ENCODE data around the gene ITPKC.
"Not testable (repeated sequence)": the region's sequence is repeated elsewhere in the genome, so short reads cannot be mapped to it uniquely, and the experiment has no call there.

Gene ITPKC

GRCh38 chr19:40759352-40759751, 42.4 kb downstream of the ITPKC start:
- no peak overlapping the region for H3K4me3 ChIP-seq (ENCODE audit: control insufficient read depth, low read depth, low read length)
- DNase-seq (ENCODE audit: low read depth): no peak
- no peak for TF ChIP-seq CTCF (IDR thresholded peaks at IDR 0.05; ENCODE audit: control insufficient read depth, insufficient read depth, low read depth, low read length, missing control alignments)

DNA sequence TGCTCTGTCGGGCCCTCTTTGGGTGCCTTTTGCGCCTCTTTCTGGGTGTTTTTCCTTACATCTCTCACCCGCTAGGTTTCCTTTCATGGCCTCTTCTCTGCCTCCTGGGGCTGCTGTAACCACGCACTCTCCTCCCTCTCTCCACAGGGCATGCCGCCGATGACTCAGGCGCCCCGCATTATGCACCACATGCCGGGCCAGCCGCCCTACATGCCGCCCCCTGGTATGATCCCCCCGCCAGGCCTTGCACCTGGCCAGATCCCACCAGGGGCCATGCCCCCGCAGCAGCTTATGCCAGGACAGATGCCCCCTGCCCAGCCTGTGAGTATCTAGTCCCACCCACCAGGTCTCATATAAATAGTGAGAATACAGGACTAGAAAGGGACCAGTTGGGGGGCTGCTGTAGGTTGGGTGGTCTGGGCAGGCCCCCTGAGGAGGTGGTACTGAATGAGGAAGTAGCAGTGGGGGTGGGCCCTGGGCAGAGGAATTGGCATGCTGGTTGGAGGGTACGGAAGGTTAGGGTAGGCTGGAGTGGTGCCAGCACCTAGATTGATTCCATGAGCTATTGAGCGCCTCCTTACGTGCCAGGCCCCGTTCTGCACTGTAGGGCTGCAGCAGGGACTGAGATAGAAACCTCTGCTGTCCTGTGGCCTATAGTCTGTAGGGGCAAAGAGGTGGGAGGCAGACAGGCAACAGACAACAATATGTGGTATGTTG, 46.0 kb downstream of the ITPKC start:
- no peak for TF ChIP-seq CTCF (IDR thresholded peaks at IDR 0.05; ENCODE audit: control insufficient read depth, insufficient read depth, low read depth, low read length, missing control alignments)

GRCh38 chr19:40763526-40763925, 46.6 kb downstream of the ITPKC start:
- TF ChIP-seq CTCF (IDR thresholded peaks at IDR 0.05; ENCODE audit: control insufficient read depth, insufficient read depth, low read depth, low read length, missing control alignments): no peak
- no peak overlapping the region for H3K4me3 ChIP-seq (ENCODE audit: control insufficient read depth, low read depth, low read length)
- no peak for DNase-seq (ENCODE audit: low read depth)

More for the DNA sequence above, 46.0 kb downstream of the ITPKC start:
- no peak overlapping the region for H3K4me3 ChIP-seq (ENCODE audit: control insufficient read depth, low read depth, low read length)
- no peak for DNase-seq (ENCODE audit: low read depth)

- no peak for DNase-seq (ENCODE audit: low read depth)
- no peak for TF ChIP-seq CTCF (IDR thresholded peaks at IDR 0.05; ENCODE audit: control insufficient read depth, insufficient read depth, low read depth, low read length, missing control alignments)
- no peak overlapping the region for H3K4me3 ChIP-seq (ENCODE audit: control insufficient read depth, low read depth, low read length)
These were observed 47.1 kb downstream of the ITPKC start for GRCh38 chr19:40763963-40764362.

GRCh38 chr19:40766385-40766784, 49.5 kb downstream of the ITPKC start:
- DNase-seq (ENCODE audit: low read depth); H3K4me3 ChIP-seq (ENCODE audit: control insufficient read depth, low read depth, low read length): not testable (repeated sequence)

GRCh38 chr19:40768869-40769268, 52.0 kb downstream of the ITPKC start:
- DNase-seq (ENCODE audit: low read depth): no peak
- H3K4me3 ChIP-seq (ENCODE audit: control insufficient read depth, low read depth, low read length): no peak overlapping the region
- no peak for TF ChIP-seq CTCF (IDR thresholded peaks at IDR 0.05; ENCODE audit: control insufficient read depth, insufficient read depth, low read depth, low read length, missing control alignments)

DNA sequence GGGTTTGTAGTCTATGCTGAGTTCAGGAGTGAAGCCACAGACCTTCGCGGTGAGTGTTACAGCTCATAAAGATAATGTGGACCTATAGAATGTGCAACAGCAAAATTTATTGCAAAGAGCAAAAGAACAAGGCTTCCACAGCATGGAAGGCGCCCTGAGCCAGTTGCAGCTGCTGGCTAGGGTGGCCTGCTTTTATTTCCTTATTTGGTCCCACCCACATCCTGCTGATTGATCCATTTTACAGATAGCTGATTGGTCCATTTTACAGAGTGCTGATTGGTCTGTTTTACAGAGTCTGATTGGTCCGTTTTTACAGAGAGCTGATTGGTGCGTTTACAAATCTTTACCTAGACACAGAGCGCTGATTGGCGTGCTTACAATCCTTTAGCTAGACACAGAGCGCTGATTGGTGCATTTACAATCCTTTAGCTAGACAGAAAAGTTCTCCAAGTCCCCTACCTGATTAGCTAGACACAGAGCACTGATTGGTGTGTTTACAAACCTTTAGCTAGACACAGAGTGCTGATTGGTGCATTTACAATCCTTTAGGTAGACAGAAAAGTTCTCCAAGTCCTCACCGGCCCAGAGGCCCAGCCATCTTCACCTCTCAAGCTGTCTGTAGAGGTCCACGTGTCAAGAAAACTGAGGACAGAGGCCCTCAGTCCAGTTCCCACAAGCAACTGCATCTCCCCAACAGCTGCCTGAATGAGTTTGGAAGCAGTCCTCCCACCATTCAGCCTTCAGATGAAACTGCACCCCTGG, 54.4 kb downstream of the ITPKC start:
- DNase-seq (ENCODE audit: low read depth); H3K4me3 ChIP-seq (ENCODE audit: control insufficient read depth, low read depth, low read length): not testable (repeated sequence)
